CD1c-positive myeloid dendritic cell (primary cell): ENCODE measurements around the gene NKAIN2.
"Not testable (repeated sequence)": the region's sequence is repeated elsewhere in the genome, so short reads cannot be mapped to it uniquely, and the experiment has no call there.

Source experiments
- DNase-seq: peaks from one replicate; pipeline ENCODE4 v3.0.0-alpha.2; 2016; ENCODE audit errors: extremely low spot score

The NKAIN2 gene

DNA sequence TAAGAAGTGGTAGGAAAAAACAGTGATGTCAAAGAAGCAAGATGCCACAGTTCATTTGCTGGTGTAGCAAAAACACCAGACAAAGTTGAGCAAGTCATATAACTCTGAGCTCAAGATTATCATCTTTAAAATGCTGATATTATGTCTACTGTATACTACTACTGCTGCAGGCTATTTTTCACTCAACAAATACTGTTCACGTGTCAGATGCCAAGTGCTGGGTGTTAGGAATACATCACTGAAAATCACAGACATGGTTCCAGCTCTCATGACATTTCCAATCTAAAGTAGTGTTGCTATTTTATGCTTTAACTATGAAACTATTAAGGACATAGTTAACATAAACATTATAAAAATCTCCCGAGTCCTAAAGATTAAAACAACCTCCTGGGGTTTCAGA is 163.0 kb downstream of the NKAIN2 start:
- DNase-seq = no peak

GRCh38 chr6:123967905-123968304 is 164.2 kb downstream of the NKAIN2 start:
- no peak for DNase-seq

- no peak for DNase-seq
Measured at GRCh38 chr6:123972600-123973294, 169.1 kb downstream of the NKAIN2 start.

DNA sequence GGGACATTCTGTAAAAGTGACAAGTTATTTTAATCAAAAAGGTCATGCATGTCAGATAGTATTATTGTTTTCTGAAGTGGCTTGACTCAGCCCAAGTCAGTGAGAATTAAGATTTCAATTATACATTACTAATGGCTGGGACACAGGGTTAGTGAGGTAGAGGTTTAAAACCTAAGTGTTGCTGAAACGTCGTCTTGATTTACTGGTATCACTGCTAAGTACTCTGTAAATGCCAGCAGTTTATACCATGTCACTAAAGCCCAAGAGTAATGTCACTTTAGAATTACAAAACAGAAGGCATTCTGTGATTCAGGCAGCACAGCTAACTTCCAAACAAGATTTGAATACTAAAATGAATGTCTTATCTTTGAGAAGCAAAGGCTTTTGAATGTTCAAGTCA is 176.6 kb downstream of the NKAIN2 start:
- no peak for DNase-seq

- no peak for DNase-seq
Measured at GRCh38 chr6:123986938-123987337, 183.3 kb downstream of the NKAIN2 start.

- not testable (repeated sequence) for DNase-seq
Measured at GRCh38 chr6:123989918-123990317, 186.3 kb downstream of the NKAIN2 start.

- DNase-seq = no peak
Measured at GRCh38 chr6:123990376-123990775, 186.7 kb downstream of the NKAIN2 start.

DNA sequence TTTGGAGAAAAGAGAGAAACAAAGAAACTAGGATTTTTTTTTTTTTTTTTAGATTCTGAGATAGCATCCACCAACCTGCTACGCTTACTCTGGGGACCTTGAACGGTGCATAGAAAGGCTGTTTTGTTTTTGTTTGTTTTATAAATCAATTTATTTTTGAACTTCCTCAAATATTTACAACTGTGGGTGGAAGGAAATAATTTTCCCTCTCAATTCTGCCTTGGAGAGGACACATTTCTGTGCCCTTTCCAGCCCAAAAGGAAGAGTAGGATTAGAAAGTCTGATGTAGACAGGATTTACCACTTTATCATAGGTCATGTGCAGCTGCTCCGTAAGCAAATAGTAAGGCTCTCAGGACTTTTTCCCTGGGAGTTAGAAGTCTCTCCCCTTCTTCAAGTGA is 190.5 kb downstream of the NKAIN2 start:
- no peak for DNase-seq

DNA sequence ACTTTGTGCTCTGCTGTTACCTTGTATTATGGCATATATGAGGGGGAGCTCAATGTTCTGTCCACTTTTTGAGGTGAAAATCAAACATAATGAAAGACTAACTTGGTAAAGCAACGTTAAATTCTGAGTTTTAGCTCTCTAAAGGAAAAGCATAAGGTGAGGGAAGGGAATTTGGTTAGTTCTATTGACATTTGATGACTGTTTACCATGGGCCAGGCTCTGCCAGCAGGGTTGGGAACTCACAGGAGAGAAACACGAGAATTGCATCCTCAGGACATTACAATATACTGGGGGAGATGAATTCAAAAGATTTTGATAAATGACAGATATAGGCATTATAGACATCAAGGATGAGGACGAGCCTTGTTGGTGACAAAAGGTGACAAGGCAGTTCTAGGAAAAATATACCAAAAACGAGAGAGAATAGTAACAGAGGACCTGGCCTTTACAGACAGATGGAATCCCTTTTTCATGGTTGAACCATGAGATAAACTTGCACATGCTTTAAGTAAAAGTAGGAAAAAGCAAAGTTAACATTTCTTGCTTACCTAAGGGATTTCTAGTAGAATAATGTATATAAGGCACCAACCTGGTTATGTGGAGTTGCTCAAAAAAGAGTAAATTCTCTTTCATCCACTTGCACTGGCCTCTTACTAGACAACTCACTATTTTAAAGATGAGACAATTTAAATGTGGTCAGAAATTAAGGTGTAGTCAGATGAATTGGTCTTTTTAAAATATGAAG is 191.4 kb downstream of the NKAIN2 start:
- no peak for DNase-seq

DNA sequence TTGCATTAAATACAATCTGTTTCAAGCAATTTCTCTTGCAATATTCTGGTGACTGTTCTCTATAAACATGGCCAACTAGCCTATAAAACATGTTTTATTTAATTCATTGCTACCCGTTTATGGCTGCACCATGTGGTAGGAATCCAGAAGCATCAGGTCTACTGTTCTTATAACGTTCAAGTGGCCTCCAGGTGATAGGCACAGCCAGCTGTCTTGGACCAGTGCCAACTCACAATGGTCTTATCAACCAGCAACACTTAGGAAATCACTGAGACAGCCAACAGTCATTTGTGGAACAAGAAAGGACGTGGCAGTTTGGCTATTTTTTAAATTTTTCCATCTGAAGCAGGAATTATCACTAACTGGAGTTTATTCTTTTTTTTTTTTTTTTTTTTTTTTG is 193.6 kb downstream of the NKAIN2 start:
- DNase-seq = no peak

DNA sequence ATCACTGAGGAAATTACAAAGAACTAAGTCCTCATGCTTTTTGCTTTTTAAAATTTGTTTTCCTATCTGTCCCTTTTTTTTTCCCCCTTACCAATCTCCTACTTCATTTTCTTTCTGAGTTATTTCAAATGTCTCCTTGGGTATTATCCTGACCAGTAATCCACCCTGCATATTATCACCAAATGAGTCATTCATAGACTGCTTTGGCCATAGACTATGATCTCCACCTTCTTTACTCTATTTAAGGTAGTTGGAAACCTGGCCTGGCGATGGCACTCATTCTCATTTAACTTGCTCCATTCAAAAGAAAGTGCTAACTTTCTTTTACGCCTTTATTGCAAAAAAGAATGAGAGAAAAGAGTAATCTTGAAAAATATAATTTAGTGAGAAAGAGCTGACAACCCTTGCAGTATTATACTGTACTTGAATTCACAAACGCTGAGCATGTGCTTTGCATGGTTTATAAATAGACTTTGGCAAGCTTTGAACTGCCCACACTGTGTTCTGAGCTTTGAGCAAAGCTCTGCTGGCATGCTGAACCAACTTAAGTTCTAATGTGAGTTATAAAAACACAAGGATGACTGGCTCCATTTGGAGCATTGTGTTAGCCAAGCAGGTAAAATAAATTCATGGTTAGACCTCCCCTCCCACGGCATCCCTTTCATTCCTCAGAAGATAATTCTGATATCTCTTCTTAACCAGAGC is 198.9 kb downstream of the NKAIN2 start:
- no peak for DNase-seq

DNA sequence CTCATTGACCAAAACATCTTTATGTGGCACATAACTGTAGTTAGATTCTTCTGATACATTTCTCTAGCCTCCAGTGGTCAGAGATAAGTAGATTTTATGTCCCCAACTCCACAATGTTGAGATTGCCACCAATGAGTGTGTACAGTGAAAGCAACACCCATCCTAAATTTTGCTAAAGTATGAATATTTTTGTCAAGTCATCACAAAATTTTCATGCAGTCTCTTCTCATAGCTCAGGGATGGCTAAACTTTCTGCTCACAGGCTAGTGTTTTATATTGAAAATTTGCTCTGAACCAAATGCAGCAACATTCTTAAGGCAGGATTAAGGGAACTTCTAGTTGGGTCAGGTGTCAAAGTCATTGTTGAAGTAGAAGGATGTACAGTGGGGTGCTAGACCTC is 203.6 kb downstream of the NKAIN2 start:
- DNase-seq = no peak

DNA sequence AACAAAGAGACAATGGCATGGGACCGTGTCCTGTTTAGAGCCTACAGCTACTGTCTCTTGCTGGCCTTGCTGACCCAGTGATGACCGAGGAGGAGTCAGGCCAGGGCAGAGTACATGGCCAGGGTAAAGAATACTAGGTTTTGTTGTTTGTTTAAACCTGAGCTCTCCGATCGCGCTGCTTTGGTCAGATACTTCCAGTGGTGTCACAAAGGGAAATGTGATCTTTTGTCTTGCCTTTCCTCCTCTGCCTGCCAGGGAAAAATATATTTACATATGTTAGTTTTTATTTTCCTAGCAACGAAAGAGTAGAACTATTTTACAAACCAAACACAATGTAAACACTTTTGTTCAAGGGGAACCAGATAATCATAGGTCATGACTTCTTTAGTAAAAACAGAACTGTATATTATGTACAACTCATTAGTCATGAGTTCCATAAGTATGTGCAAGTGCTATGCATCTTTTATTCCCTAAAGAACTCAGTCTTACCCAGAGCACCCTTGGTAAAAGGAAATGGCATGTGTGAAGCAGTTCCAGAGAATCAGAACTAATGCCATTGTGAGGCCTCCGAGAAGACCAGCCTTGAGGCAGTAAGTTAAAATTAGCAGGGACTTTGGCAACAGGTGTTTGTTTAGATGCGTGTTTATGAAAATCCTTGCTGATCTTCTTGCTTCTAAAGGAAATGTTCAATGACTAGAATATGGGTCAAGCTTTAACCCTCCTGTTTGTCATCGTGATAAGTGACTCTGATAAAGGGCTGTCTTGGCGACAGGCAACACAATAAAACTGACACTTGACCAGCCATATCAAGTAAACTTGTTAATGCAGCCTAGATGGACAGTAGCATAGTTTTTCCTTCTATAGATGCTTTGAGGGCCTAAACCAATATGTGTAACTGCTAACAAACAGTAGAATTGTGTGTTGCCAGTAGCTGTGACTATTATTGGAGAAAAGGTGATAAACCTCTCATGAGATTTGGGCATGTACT is 204.6 kb downstream of the NKAIN2 start:
- DNase-seq = no peak

GRCh38 chr6:124008988-124009765 is 205.5 kb downstream of the NKAIN2 start:
- DNase-seq = no peak

DNA sequence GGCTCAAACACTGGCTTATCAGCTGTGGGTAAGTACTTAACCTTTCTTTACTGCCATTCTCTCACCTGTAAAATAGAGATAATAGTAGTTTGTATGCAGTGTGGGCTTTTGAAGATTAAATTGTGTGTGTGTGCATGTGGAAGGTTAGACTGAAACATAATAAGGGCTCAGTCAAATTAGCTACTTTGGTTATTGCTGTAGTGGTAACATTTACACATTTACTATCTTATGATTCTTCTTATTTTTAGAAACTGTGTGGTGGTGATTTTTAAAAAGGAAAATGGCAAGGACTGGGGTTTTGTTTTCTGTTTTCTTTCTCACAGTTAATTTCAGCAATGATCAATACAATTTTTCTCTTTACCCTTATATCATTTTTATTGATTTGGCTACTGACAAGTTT is 206.9 kb downstream of the NKAIN2 start:
- no peak for DNase-seq

DNA sequence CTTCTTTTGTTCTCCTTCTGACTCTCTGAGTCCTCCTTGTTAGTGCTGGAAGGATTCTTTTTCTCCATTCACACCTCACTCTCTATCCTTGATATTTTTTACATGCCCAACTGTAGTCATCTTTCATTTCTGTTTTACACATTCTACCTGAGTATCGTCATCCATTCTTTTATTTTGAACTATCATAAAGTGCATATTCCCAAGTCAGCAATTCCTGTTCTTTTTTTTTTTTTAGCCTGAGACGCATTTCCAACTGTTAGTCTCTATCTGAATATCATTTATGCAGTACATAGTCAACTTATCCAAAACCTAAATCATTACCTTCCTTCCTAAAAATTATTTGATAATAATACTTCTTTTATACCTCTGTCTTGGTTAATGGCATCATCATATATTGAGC is 207.5 kb downstream of the NKAIN2 start:
- DNase-seq = no peak

- not testable (repeated sequence) for DNase-seq
Measured at GRCh38 chr6:124022051-124022450, 218.4 kb downstream of the NKAIN2 start.

- no peak for DNase-seq
Measured at GRCh38 chr6:124022641-124023040, 219.0 kb downstream of the NKAIN2 start.

GRCh38 chr6:124026694-124027093 is 223.0 kb downstream of the NKAIN2 start:
- no peak for DNase-seq

DNA sequence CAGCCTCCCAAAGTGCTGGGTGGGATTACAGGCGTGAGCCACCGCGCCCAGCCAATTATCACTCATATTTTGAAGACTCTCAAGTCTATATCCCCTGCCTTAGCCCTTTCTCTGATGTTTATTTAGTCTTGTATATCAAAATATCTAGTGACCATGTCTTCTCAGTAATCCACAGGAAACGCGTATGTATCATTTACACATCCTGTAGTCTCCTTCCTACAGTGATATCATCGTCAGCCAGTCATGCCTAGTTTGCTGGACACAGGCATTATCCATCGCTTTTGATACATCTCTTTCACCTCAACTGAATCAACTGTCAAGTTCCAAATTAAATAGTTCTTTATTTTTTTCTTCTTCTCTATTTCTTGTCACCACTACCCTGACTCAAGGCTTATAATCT is 223.7 kb downstream of the NKAIN2 start:
- DNase-seq = no peak

- DNase-seq = no peak
Measured at GRCh38 chr6:124028117-124028516, 224.5 kb downstream of the NKAIN2 start.
